ENCODE results near the gene SHOX.

DNA sequence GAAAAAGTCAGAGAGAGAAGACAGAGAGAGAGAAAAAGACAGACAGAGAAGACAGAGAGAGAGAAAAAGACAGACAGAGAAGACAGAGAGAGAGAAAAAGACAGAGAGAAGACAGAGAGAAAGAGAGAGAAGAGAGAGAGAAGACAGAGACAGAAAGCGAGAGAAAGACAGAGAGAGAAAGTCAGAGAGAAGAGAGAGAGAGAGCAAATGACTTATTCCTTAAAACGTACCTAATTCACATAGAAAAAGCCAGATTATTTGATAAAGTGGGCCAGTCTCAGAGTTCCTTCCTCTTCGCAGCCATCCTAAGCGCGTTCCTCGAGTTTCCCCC, 7.4 kb upstream of the SHOX start:
- TF ChIP-seq, protein P1, sequence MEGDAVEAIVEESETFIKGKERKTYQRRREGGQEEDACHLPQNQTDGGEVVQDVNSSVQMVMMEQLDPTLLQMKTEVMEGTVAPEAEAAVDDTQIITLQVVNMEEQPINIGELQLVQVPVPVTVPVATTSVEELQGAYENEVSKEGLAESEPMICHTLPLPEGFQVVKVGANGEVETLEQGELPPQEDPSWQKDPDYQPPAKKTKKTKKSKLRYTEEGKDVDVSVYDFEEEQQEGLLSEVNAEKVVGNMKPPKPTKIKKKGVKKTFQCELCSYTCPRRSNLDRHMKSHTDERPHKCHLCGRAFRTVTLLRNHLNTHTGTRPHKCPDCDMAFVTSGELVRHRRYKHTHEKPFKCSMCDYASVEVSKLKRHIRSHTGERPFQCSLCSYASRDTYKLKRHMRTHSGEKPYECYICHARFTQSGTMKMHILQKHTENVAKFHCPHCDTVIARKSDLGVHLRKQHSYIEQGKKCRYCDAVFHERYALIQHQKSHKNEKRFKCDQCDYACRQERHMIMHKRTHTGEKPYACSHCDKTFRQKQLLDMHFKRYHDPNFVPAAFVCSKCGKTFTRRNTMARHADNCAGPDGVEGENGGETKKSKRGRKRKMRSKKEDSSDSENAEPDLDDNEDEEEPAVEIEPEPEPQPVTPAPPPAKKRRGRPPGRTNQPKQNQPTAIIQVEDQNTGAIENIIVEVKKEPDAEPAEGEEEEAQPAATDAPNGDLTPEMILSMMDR (conservative IDR thresholded peaks at IDR 0.05): no peak
- no peak for TF ChIP-seq EZH2 (IDR thresholded peaks at IDR 0.05; ENCODE audit: low read depth)
